Adipocyte (in vitro differentiated cells): ENCODE measurements around the gene KCNQ1.

Experiments used
- DNase-seq: peaks from one replicate; pipeline ENCODE4 v3.0.0-alpha.2; 2015; ENCODE audit warnings: low read depth
- H3K27me3 ChIP-seq: replicated peaks from 2 replicates; pipeline ENCODE4 v1.7.0; 2013; ENCODE audit warnings: mild to moderate bottlenecking, low read length, moderate library complexity; ENCODE audit not compliant: control insufficient read depth, insufficient read depth
- H3K36me3 ChIP-seq: 2 replicates; pipeline ENCODE4 v1.7.0; 2013; ENCODE audit warnings: low read length, mild to moderate bottlenecking, moderate library complexity; ENCODE audit not compliant: control insufficient read depth, insufficient read depth, severe bottlenecking
- H3K4me1 ChIP-seq: 2 replicates; pipeline ENCODE4 v1.7.0; 2013; ENCODE audit warnings: mild to moderate bottlenecking, low read length, moderate library complexity; ENCODE audit not compliant: control insufficient read depth, insufficient read depth
- H3K4me3 ChIP-seq: 2 replicates; pipeline ENCODE4 v1.7.0; 2013; ENCODE audit warnings: mild to moderate bottlenecking, low read length, moderate library complexity
- H3K9ac ChIP-seq: 2 replicates; pipeline ENCODE4 v1.7.0; 2013; ENCODE audit warnings: mild to moderate bottlenecking, low read length, moderate library complexity
- H3K9me3 ChIP-seq: 2 replicates; pipeline ENCODE4 v1.7.0; 2013; ENCODE audit warnings: mild to moderate bottlenecking, low read length, moderate library complexity; ENCODE audit not compliant: control insufficient read depth

Gene KCNQ1

GRCh38 chr11:2664376-2664775 lies 219.6 kb downstream of the KCNQ1 start:
- Histone ChIP-seq H3K9me3 (peaks cover 26% of the 10 kb centered on the region), H3K9ac (no peak overlapping the region), H3K36me3 (peaks cover 25% of the 10 kb centered on the region), H3K4me1 (peaks cover 15% of the 10 kb centered on the region), H3K27me3 (no peaks in the 10 kb centered on the region), H3K4me3 (no peak overlapping the region)
- no peak for DNase-seq

- peaks cover 20% of the 10 kb centered on the region for H3K9me3 ChIP-seq
- DNase-seq, result peak; percentile 20
- peaks cover 15% of the 10 kb centered on the region for H3K4me1 ChIP-seq
- H3K4me3 ChIP-seq, result no peak overlapping the region
- no peaks in the 10 kb centered on the region for H3K27me3 ChIP-seq
- peaks cover 25% of the 10 kb centered on the region for H3K36me3 ChIP-seq
- H3K9ac ChIP-seq, result no peak overlapping the region
Measured at GRCh38 chr11:2664791-2665525, 220.2 kb downstream of the KCNQ1 start.

- H3K4me1 ChIP-seq, result peaks cover 15% of the 10 kb centered on the region
- peaks cover 12% of the 10 kb centered on the region for H3K9me3 ChIP-seq
- H3K36me3 ChIP-seq, result peaks cover 25% of the 10 kb centered on the region
- no peak for DNase-seq
- H3K4me3 ChIP-seq, result no peak overlapping the region
- H3K9ac ChIP-seq, result no peak overlapping the region
- no peaks in the 10 kb centered on the region for H3K27me3 ChIP-seq
Measured at GRCh38 chr11:2665526-2666400, 221.0 kb downstream of the KCNQ1 start.

- peak; percentile 13 for DNase-seq
- Histone ChIP-seq H3K27me3 (no peaks in the 10 kb centered on the region), H3K4me3 (no peak overlapping the region), H3K9ac (no peak overlapping the region), H3K9me3 (peaks cover 6% of the 10 kb centered on the region), H3K36me3 (peaks cover 25% of the 10 kb centered on the region), H3K4me1 (peaks cover 15% of the 10 kb centered on the region)
Measured at GRCh38 chr11:2666401-2666741, 221.6 kb downstream of the KCNQ1 start.

GRCh38 chr11:2666828-2667570 lies 222.2 kb downstream of the KCNQ1 start:
- no peaks in the 10 kb centered on the region for H3K27me3 ChIP-seq
- H3K36me3 ChIP-seq, result peaks cover 25% of the 10 kb centered on the region
- DNase-seq, result peak; percentile 35
- no peak overlapping the region for H3K9ac ChIP-seq
- peaks cover 15% of the 10 kb centered on the region for H3K4me1 ChIP-seq
- H3K9me3 ChIP-seq, result peaks cover under 1% of the 10 kb centered on the region
- H3K4me3 ChIP-seq, result no peak overlapping the region

GRCh38 chr11:2667940-2668339 lies 223.1 kb downstream of the KCNQ1 start:
- no peaks in the 10 kb centered on the region for H3K27me3 ChIP-seq
- H3K9me3 ChIP-seq, result no peaks in the 10 kb centered on the region
- no peak overlapping the region for H3K9ac ChIP-seq
- peaks cover 15% of the 10 kb centered on the region for H3K4me1 ChIP-seq
- peaks cover 25% of the 10 kb centered on the region for H3K36me3 ChIP-seq
- no peak overlapping the region for H3K4me3 ChIP-seq
- DNase-seq, result no peak

- no peaks in the 10 kb centered on the region for H3K27me3 ChIP-seq
- no peak overlapping the region for H3K9ac ChIP-seq
- peaks cover 15% of the 10 kb centered on the region for H3K4me1 ChIP-seq
- H3K4me3 ChIP-seq, result no peak overlapping the region
- H3K36me3 ChIP-seq, result peaks cover 16% of the 10 kb centered on the region
- DNase-seq, result no peak
- no peaks in the 10 kb centered on the region for H3K9me3 ChIP-seq
Measured at GRCh38 chr11:2668876-2669275, 224.1 kb downstream of the KCNQ1 start.

GRCh38 chr11:2669634-2670469 lies 225.0 kb downstream of the KCNQ1 start:
- peaks cover 16% of the 10 kb centered on the region for H3K36me3 ChIP-seq
- DNase-seq, result no peak
- H3K4me1 ChIP-seq, result peaks cover 15% of the 10 kb centered on the region

GRCh38 chr11:2670541-2671100 lies 225.8 kb downstream of the KCNQ1 start:
- no peaks in the 10 kb centered on the region for H3K27me3 ChIP-seq
- peaks cover 15% of the 10 kb centered on the region for H3K4me1 ChIP-seq
- no peak for DNase-seq
- peaks cover 16% of the 10 kb centered on the region for H3K36me3 ChIP-seq
- H3K4me3 ChIP-seq, result no peak overlapping the region
- no peak overlapping the region for H3K9ac ChIP-seq
- H3K9me3 ChIP-seq, result no peaks in the 10 kb centered on the region

More at GRCh38 chr11:2669634-2670469, 225.0 kb downstream of the KCNQ1 start:
- H3K4me3 ChIP-seq, result no peak overlapping the region
- H3K9me3 ChIP-seq, result no peaks in the 10 kb centered on the region
- no peak overlapping the region for H3K9ac ChIP-seq
- H3K27me3 ChIP-seq, result no peaks in the 10 kb centered on the region

GRCh38 chr11:2671748-2672147 lies 226.9 kb downstream of the KCNQ1 start:
- Histone ChIP-seq H3K4me3 (no peak overlapping the region), H3K9me3 (no peaks in the 10 kb centered on the region), H3K9ac (no peak overlapping the region), H3K4me1 (peaks cover 5% of the 10 kb centered on the region), H3K36me3 (peaks cover 16% of the 10 kb centered on the region), H3K27me3 (no peaks in the 10 kb centered on the region)
- DNase-seq, result no peak
